GM12878 (cell line): ENCODE results near the gene DGKA. TPM values are rescaled to one million over a fixed set of nuclear protein-coding genes. Genes with fewer than 3 reads are reported as not detected.

Experiments used
- ATF7 ChIP-seq: fragments of 450-650 bp; IDR thresholded peaks from 2 replicates; pipeline ENCODE4 v1.6.1; 2016; ENCODE audit warnings: low read depth, mild to moderate bottlenecking
- EED ChIP-seq: sonication (generic); IDR thresholded peaks from 2 replicates; pipeline ENCODE4 v1.6.1; 2016; ENCODE audit warnings: antibody characterized with exemption, low read depth
- HDAC6 ChIP-seq: fragments of 200-600 bp; sonication (generic); IDR thresholded peaks from one replicate; pipeline ENCODE4 v1.8.0; 2017; ENCODE audit warnings: antibody characterized with exemption; ENCODE audit not compliant: unreplicated experiment
- IKZF1 ChIP-seq: fragments of 450-650 bp; conservative IDR thresholded peaks from 2 replicates; pipeline ENCODE4 v1.6.1; 2017; ENCODE audit warnings: antibody characterized with exemption, mild to moderate bottlenecking
- MEF2A ChIP-seq: IDR thresholded peaks from 2 replicates; pipeline ENCODE4 v1.6.1; 2011; ENCODE audit warnings: low read depth, mild to moderate bottlenecking, low read length, moderate library complexity; ENCODE audit not compliant: insufficient read depth
- MEF2B ChIP-seq: fragments of 450-650 bp; IDR thresholded peaks from 2 replicates; pipeline ENCODE4 v1.6.1; 2018; ENCODE audit warnings: mild to moderate bottlenecking, moderate library complexity; ENCODE audit not compliant: partially characterized antibody, poor library complexity, severe bottlenecking
- NR2F1 ChIP-seq: fragments of 450-650 bp; conservative IDR thresholded peaks from 2 replicates; pipeline ENCODE4 v1.6.1; 2017; ENCODE audit warnings: mild to moderate bottlenecking
- PKNOX1 ChIP-seq: fragments of 450-650 bp; IDR thresholded peaks from 2 replicates; pipeline ENCODE4 v1.6.1; 2016; ENCODE audit warnings: mild to moderate bottlenecking
- POLR2AphosphoS5 ChIP-seq: IDR thresholded peaks from 2 replicates; pipeline ENCODE4 v1.6.1; 2011; ENCODE audit warnings: mild to moderate bottlenecking, low read length, inconsistent platforms
- STAT3 ChIP-seq: IDR thresholded peaks from 2 replicates; pipeline ENCODE4 v1.6.1; 2011; ENCODE audit warnings: low read depth, low read length, improper control_type of control experiment
- ZNF687 ChIP-seq: fragments of 450-650 bp; IDR thresholded peaks from 2 replicates; pipeline ENCODE4 v1.6.1; 2017; ENCODE audit warnings: mild to moderate bottlenecking, moderate library complexity
- polyA plus RNA-seq, 11 experiments: library from polyadenylated mRNA; depleted of rRNA in 4 of 11; unstranded in 6 of 11; stranded (reverse) in 5 of 11; fragments of >200 nt; fragmentation: Nextera tagmentation in 4 of 11; fragmentation: Illumina TruSeq in 1 of 11; extraction: Ambion mirVana in 4 of 11; extraction: Trizol in 1 of 11; gene quantifications; 1 replicate in 1 of 11; 2 replicates in 10 of 11; pipeline versions ENCODE4 v1.2.1 to v1.2.3, GENCODE V29; 2011 to 2016; ENCODE audit warnings: inconsistent platforms in 2 of 11, missing spikeins in 2 of 11, low read depth in 1 of 11
- total RNA-seq, 4 experiments: library from RNA; depleted of rRNA in 3 of 4; stranded (reverse); fragments of >200 nt in 3 of 4; fragmentation: Illumina TruSeq in 1 of 4; extraction: Trizol in 1 of 4; gene quantifications; 2 replicates each; pipeline versions ENCODE4 v1.2.1 to v1.2.3, GENCODE V29; 2013 to 2021

The DGKA gene
- total and polyA plus RNA-seq, 10 of the 15 experiments (the other 5 are each of a cell fraction or from before 2014, with no cell fraction given) = 14.0 to 65.5 (median 37.1) TPM

GRCh38 chr12:55970775-55971174, 39.8 kb downstream of the DGKA start (continued):
- TF ChIP-seq PKNOX1 = peak; percentile 20; the same call in 1 of the 2 replicates
- TF ChIP-seq EED = no peak
- peak; percentile 88 for TF ChIP-seq NR2F1
- 0 out of 2 replicates have a peak, but pooled peaks have one; percentile 19 for TF ChIP-seq ZNF687
- no peak for TF ChIP-seq STAT3
- TF ChIP-seq MEF2B = peak; percentile 85
- TF ChIP-seq ATF7 = peak; percentile 61
- TF ChIP-seq POLR2AphosphoS5 = 0 out of 2 replicates have a peak, but pooled peaks have one; percentile 41
- peak; percentile 60 for TF ChIP-seq IKZF1
- TF ChIP-seq MEF2A = no peak
- no peak for TF ChIP-seq HDAC6
